NT2/D1 (cell line): ENCODE data around the gene TMEM169.

Experiments
- DNase-seq: peaks from one replicate; pipeline ENCODE4 v3.0.0-alpha.2; 2011; ENCODE audit warnings: low read depth, low spot score
- H3K27me3 ChIP-seq: 2 replicates; pipeline ENCODE4 v1.6.0; 2011; ENCODE audit warnings: mild to moderate bottlenecking; ENCODE audit not compliant: insufficient read length, insufficient read depth
- H3K36me3 ChIP-seq: 2 replicates; pipeline ENCODE4 v1.6.1; 2011; ENCODE audit warnings: mild to moderate bottlenecking, low read length, mixed read lengths; ENCODE audit not compliant: insufficient read depth, insufficient read length
- H3K4me1 ChIP-seq: 2 replicates; pipeline ENCODE4 v1.5.1; 2011; ENCODE audit not compliant: insufficient read depth, insufficient read length
- H3K4me3 ChIP-seq: 2 replicates; pipeline ENCODE4 v1.5.1; 2011; ENCODE audit warnings: low read depth; ENCODE audit not compliant: insufficient read length
- H3K9ac ChIP-seq: 2 replicates; pipeline ENCODE4 v1.6.0; 2011; ENCODE audit warnings: low read depth; ENCODE audit not compliant: insufficient read length
- H3K9me3 ChIP-seq: 2 replicates; pipeline ENCODE4 v1.5.1; 2011; ENCODE audit warnings: mild to moderate bottlenecking, low read length; ENCODE audit not compliant: insufficient read depth
- SUZ12 ChIP-seq: IDR thresholded peaks from 2 replicates; pipeline ENCODE4 v1.6.1; 2011; ENCODE audit not compliant: insufficient read length, insufficient read depth; ENCODE audit errors: extremely low read depth
- YY1 ChIP-seq: IDR thresholded peaks from 2 replicates; pipeline ENCODE4 v1.6.1; 2011; ENCODE audit not compliant: insufficient read length, insufficient read depth
- ZNF274 ChIP-seq: IDR thresholded peaks from 2 replicates; pipeline ENCODE4 v1.6.1; 2011; ENCODE audit warnings: mild to moderate bottlenecking, low read depth, low read length

The TMEM169 gene

GRCh38 chr2:216149741-216150140 is 68.0 kb downstream of the TMEM169 start:
- Histone ChIP-seq H3K36me3 (peaks cover 100% of the 10 kb centered on the region), H3K27me3 (no peaks in the 10 kb centered on the region), H3K4me3 (no peak overlapping the region), H3K9ac (no peak overlapping the region), H3K4me1 (no peaks in the 10 kb centered on the region), H3K9me3 (no peaks in the 10 kb centered on the region)
- TF ChIP-seq ZNF274 (no peak), SUZ12 (no peak), YY1 (no peak)
- no peak for DNase-seq

- no peak overlapping the region for H3K9ac ChIP-seq
- peaks cover 100% of the 10 kb centered on the region for H3K36me3 ChIP-seq
- no peaks in the 10 kb centered on the region for H3K27me3 ChIP-seq
- TF ChIP-seq YY1 (no peak), SUZ12 (no peak), ZNF274 (no peak)
- H3K4me1 ChIP-seq = no peaks in the 10 kb centered on the region
- DNase-seq = no peak
- no peaks in the 10 kb centered on the region for H3K9me3 ChIP-seq
- no peak overlapping the region for H3K4me3 ChIP-seq
Observed at GRCh38 chr2:216151313-216152025, 69.8 kb downstream of the TMEM169 start.
